GM12874 (cell line): ENCODE data around the gene SPDEF.

Experiments
- CTCF ChIP-seq: IDR thresholded peaks from 2 replicates; pipeline ENCODE4 v1.5.1; 2011; ENCODE audit warnings: low read depth, mild to moderate bottlenecking, control low read depth, low read length, moderate library complexity; ENCODE audit not compliant: insufficient read depth

The SPDEF gene

GRCh38 chr6:34568341-34569201, 12.4 kb upstream of the SPDEF start:
- no peak for TF ChIP-seq CTCF

GRCh38 chr6:34566830-34567546, 10.9 kb upstream of the SPDEF start:
- TF ChIP-seq CTCF = no peak

GRCh38 chr6:34565722-34566137, 9.6 kb upstream of the SPDEF start:
- no peak for TF ChIP-seq CTCF

GRCh38 chr6:34564181-34564580, 8.1 kb upstream of the SPDEF start:
- TF ChIP-seq CTCF = no peak

GRCh38 chr6:34563513-34563870, 7.4 kb upstream of the SPDEF start:
- TF ChIP-seq CTCF = no peak

GRCh38 chr6:34562861-34563512, 6.9 kb upstream of the SPDEF start:
- no peak for TF ChIP-seq CTCF

GRCh38 chr6:34562350-34562749, 6.2 kb upstream of the SPDEF start:
- no peak for TF ChIP-seq CTCF
